HEK293 (cell line): Measurements from ENCODE around the gene PEX3.

Source experiments
- GLIS1 ChIP-seq: fragments of 450-650 bp; formaldehyde crosslinking; IDR thresholded peaks from 2 replicates; pipeline ENCODE4 v1.5.1; 2016; ENCODE audit warnings: missing biosample characterization, missing genetic modification characterization
- KLF10 ChIP-seq: fragments of 450-650 bp; IDR thresholded peaks from 2 replicates; pipeline ENCODE4 v1.5.1; 2018; ENCODE audit warnings: missing biosample characterization, mild to moderate bottlenecking, missing genetic modification characterization
- PRDM10 ChIP-seq: fragments of 450-650 bp; formaldehyde crosslinking; IDR thresholded peaks from 2 replicates; pipeline ENCODE4 v1.5.1; 2016; ENCODE audit warnings: missing biosample characterization, missing genetic modification characterization
- PRDM4 ChIP-seq: fragments of 450-650 bp; formaldehyde crosslinking; IDR thresholded peaks from 2 replicates; pipeline ENCODE4 v1.5.1; 2017; ENCODE audit warnings: missing biosample characterization, missing genetic modification characterization
- RBAK ChIP-seq: fragments of 450-650 bp; formaldehyde crosslinking; IDR thresholded peaks from 2 replicates; pipeline ENCODE4 v1.5.1; 2016; ENCODE audit warnings: missing biosample characterization, missing genetic modification characterization
- WT1 ChIP-seq: fragments of 450-650 bp; formaldehyde crosslinking; IDR thresholded peaks from 2 replicates; pipeline ENCODE4 v1.5.1; 2016; ENCODE audit warnings: missing biosample characterization, missing genetic modification characterization
- ZFP37 ChIP-seq: fragments of 450-650 bp; formaldehyde crosslinking; IDR thresholded peaks from 2 replicates; pipeline ENCODE4 v1.5.1; 2016; ENCODE audit warnings: missing biosample characterization, missing genetic modification characterization
- ZIC2 ChIP-seq: fragments of 450-650 bp; formaldehyde crosslinking; IDR thresholded peaks from 2 replicates; pipeline ENCODE4 v1.5.1; 2016; ENCODE audit warnings: missing biosample characterization, missing genetic modification characterization
- ZNF175 ChIP-seq: fragments of 450-650 bp; formaldehyde crosslinking; IDR thresholded peaks from 2 replicates; pipeline ENCODE4 v1.5.1; 2016; ENCODE audit warnings: missing biosample characterization, missing genetic modification characterization
- ZNF214 ChIP-seq: fragments of 450-650 bp; formaldehyde crosslinking; IDR thresholded peaks from 2 replicates; pipeline ENCODE4 v1.5.1; 2017; ENCODE audit warnings: missing biosample characterization, mild to moderate bottlenecking, missing genetic modification characterization, borderline replicate concordance
- ZNF302 ChIP-seq: fragments of 450-650 bp; formaldehyde crosslinking; IDR thresholded peaks from 2 replicates; pipeline ENCODE4 v1.5.1; 2016; ENCODE audit warnings: missing biosample characterization, missing genetic modification characterization, low read depth
- ZNF394 ChIP-seq: fragments of 450-650 bp; formaldehyde crosslinking; IDR thresholded peaks from 2 replicates; pipeline ENCODE4 v1.5.1; 2016; ENCODE audit warnings: missing biosample characterization, missing genetic modification characterization, mild to moderate bottlenecking, moderate library complexity, borderline replicate concordance
- ZNF398 ChIP-seq: fragments of 450-650 bp; formaldehyde crosslinking; IDR thresholded peaks from 2 replicates; pipeline ENCODE4 v1.5.1; 2017; ENCODE audit warnings: missing biosample characterization, missing genetic modification characterization
- ZNF660 ChIP-seq: fragments of 450-650 bp; IDR thresholded peaks from 2 replicates; pipeline ENCODE4 v1.5.1; 2018; ENCODE audit warnings: missing biosample characterization, mild to moderate bottlenecking, missing genetic modification characterization
- ZNF704 ChIP-seq: fragments of 450-650 bp; formaldehyde crosslinking; IDR thresholded peaks from 2 replicates; pipeline ENCODE4 v1.5.1; 2016; ENCODE audit warnings: missing biosample characterization, missing genetic modification characterization
- TF ChIP-seq, protein P1 (sequence below): fragments of 450-650 bp; IDR thresholded peaks from 2 replicates; pipeline ENCODE4 v1.5.1; 2018; ENCODE audit warnings: missing biosample characterization, mild to moderate bottlenecking, missing genetic modification characterization

PEX3 gene

DNA sequence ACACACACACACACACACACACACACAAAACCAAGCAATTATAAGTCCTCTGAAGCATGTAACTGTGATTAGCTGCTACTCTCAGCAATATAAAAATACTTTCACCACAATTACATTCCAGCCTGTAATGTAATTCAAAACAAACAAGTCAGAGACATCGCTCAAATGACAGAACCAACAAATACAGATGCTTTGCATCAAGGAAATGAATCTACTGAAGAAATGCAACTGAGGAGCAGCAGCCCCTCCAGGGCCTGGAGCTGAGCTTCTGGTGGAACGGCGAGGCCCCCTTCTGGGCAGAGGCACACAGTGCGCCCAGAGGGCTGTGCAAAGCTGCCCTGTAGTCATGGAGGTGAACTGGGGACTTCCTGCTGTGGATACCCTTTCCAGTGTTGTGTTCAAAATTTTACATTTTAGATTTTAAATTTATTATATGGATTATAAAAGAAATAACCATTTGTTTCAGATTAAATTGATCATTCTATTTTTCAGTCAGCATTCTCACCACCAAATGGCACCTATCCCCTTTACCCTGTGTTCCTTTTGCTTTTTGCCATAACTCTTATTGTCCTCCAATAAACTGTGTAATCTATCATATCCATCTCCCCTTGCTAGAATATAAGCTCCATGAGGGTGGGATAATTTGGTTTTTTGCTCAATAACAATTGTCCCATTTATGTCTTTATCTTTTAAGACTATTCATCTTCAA is 23.3 kb upstream of the PEX3 start (continued):
- TF ChIP-seq PRDM10 (tag by site-specific recombination) (no peak), ZNF660 (tag by site-specific recombination) (peak; percentile 59), ZNF214 (tag by site-specific recombination) (no peak), ZNF704 (tag by site-specific recombination) (no peak), RBAK (tag by site-specific recombination) (no peak), KLF10 (tag by site-specific recombination) (no peak), GLIS1 (no peak), WT1 (tag by site-specific recombination) (no peak), ZNF394 (tag by site-specific recombination) (peak; percentile 42; the same call in 1 of the 2 replicates), ZFP37 (tag by site-specific recombination) (no peak), ZNF302 (tag by site-specific recombination) (no peak), ZNF175 (no peak), ZNF398 (tag by site-specific recombination) (no peak), PRDM4 (tag by site-specific recombination) (no peak), ZIC2 (no peak)
- TF ChIP-seq, protein P1, sequence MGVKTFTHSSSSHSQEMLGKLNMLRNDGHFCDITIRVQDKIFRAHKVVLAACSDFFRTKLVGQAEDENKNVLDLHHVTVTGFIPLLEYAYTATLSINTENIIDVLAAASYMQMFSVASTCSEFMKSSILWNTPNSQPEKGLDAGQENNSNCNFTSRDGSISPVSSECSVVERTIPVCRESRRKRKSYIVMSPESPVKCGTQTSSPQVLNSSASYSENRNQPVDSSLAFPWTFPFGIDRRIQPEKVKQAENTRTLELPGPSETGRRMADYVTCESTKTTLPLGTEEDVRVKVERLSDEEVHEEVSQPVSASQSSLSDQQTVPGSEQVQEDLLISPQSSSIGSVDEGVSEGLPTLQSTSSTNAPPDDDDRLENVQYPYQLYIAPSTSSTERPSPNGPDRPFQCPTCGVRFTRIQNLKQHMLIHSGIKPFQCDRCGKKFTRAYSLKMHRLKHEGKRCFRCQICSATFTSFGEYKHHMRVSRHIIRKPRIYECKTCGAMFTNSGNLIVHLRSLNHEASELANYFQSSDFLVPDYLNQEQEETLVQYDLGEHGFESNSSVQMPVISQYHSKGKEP (tag by site-specific recombination), result peak; percentile 64; the same call in 1 of the 2 replicates
